ENCODE results near the gene SGMS1.

SGMS1 gene

DNA sequence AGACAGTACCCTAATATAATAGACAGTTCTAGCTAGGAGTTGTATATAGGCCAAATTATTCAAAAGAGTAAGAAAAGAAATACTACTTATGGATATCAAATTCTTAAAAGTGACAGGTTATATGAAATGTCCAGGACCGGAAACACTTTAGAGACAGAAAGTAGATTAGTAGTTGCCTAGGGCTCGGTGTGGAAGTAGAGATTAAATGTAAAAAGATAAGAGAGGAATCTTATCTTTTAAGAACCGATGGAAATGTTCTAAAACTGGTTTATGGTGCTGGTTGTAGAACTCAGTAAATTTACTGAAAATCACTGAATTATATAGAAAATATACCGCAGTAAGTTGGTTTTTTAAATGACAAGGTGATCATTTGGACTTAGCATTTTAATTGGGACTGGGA, 224.9 kb downstream of the SGMS1 start:
- H4K8ac ChIP-seq (ENCODE audit: low read depth, low read length): no peak overlapping the region
- H2BK15ac ChIP-seq (ENCODE audit: low read length): no peak overlapping the region
- no peak overlapping the region for H3K4me2 ChIP-seq (ENCODE audit: insufficient read depth, low read length, poor library complexity, severe bottlenecking)
- H3K79me1 ChIP-seq (ENCODE audit: low read depth, low read length): peaks cover 1% of the 10 kb centered on the region
- H2BK120ac ChIP-seq (ENCODE audit: low read depth, low read length): no peak overlapping the region
- H3K27ac ChIP-seq (replicated peaks; ENCODE audit: low read length): no peak overlapping the region
- no peak overlapping the region for H3K4ac ChIP-seq (ENCODE audit: low read length)
- no peak overlapping the region for H3K14ac ChIP-seq (ENCODE audit: low read length)
- no CpG with 5 or more reads among the region's 4 CpGs for WGBS, 2 donors (ENCODE audit: extremely low coverage in 2 of 2, insufficient read length in 2 of 2, insufficient replicate concordance in 1 of 2)
- no peak overlapping the region for H2AK5ac ChIP-seq (ENCODE audit: low read depth, low read length)
- no peak overlapping the region for H3K4me3 ChIP-seq (ENCODE audit: low read length in 2 of 2)
- no peak overlapping the region for H2AFZ ChIP-seq (ENCODE audit: low read length)
- no peaks in the 10 kb centered on the region for H3K9me3 ChIP-seq (replicated peaks in 1 of 2; ENCODE audit: control insufficient read depth in 2 of 2, insufficient read depth in 1 of 2, low read depth in 1 of 2, low read length in 2 of 2)
- H4K91ac ChIP-seq (ENCODE audit: low read depth, low read length, poor library complexity): no peak overlapping the region
- H3K36me3 ChIP-seq (replicated peaks in 1 of 2; ENCODE audit: control insufficient read depth in 2 of 2, insufficient read depth in 2 of 2, low read length in 2 of 2): no peaks in the 10 kb centered on the region
- no peaks in the 10 kb centered on the region for H3K4me1 ChIP-seq (ENCODE audit: control insufficient read depth in 2 of 2, insufficient read depth in 1 of 2, low read depth in 1 of 2, low read length in 2 of 2)
- no peak overlapping the region for H2BK12ac ChIP-seq (ENCODE audit: low read length)
- H3K27me3 ChIP-seq (ENCODE audit: control insufficient read depth in 3 of 3, insufficient read depth in 3 of 3, low read depth in 1 of 3, low read length in 3 of 3): no peaks in the 10 kb centered on the region
- no peak overlapping the region for H3K18ac ChIP-seq (ENCODE audit: low read length)
- H3K23ac ChIP-seq (ENCODE audit: low read depth, low read length, poor library complexity): no peak overlapping the region
- DNase-seq (ENCODE audit: low spot score): no peak
- H3K9ac ChIP-seq (ENCODE audit: low read depth, low read length, poor library complexity): no peak overlapping the region
- no peak overlapping the region for H2BK5ac ChIP-seq (ENCODE audit: low read length)

- Histone ChIP-seq H2AFZ (ENCODE audit: low read length) (no peak overlapping the region), H3K4me1 (ENCODE audit: control insufficient read depth in 2 of 2, insufficient read depth in 1 of 2, low read depth in 1 of 2, low read length in 2 of 2) (no peaks in the 10 kb centered on the region), H3K4ac (ENCODE audit: low read length) (no peak overlapping the region), H3K36me3 (replicated peaks in 1 of 2; ENCODE audit: control insufficient read depth in 2 of 2, insufficient read depth in 2 of 2, low read length in 2 of 2) (no peaks in the 10 kb centered on the region), H3K9ac (ENCODE audit: low read depth, low read length, poor library complexity) (no peak overlapping the region), H2BK15ac (ENCODE audit: low read length) (no peak overlapping the region), H4K8ac (ENCODE audit: low read depth, low read length) (no peak overlapping the region), H3K4me3 (ENCODE audit: low read length in 2 of 2) (no peak overlapping the region), H3K27me3 (ENCODE audit: control insufficient read depth in 3 of 3, insufficient read depth in 3 of 3, low read depth in 1 of 3, low read length in 3 of 3) (no peaks in the 10 kb centered on the region), H3K79me1 (ENCODE audit: low read depth, low read length) (peaks cover 1% of the 10 kb centered on the region), H2BK120ac (ENCODE audit: low read depth, low read length) (no peak overlapping the region), H2BK12ac (ENCODE audit: low read length) (no peak overlapping the region), H3K9me3 (replicated peaks in 1 of 2; ENCODE audit: control insufficient read depth in 2 of 2, insufficient read depth in 1 of 2, low read depth in 1 of 2, low read length in 2 of 2) (no peaks in the 10 kb centered on the region), H2AK5ac (ENCODE audit: low read depth, low read length) (no peak overlapping the region), H3K14ac (ENCODE audit: low read length) (no peak overlapping the region), H4K91ac (ENCODE audit: low read depth, low read length, poor library complexity) (no peak overlapping the region), H3K23ac (ENCODE audit: low read depth, low read length, poor library complexity) (no peak overlapping the region), H2BK5ac (ENCODE audit: low read length) (no peak overlapping the region), H3K18ac (ENCODE audit: low read length) (no peak overlapping the region), H3K4me2 (ENCODE audit: insufficient read depth, low read length, poor library complexity, severe bottlenecking) (no peak overlapping the region), H3K27ac (replicated peaks; ENCODE audit: low read length) (no peak overlapping the region)
- no peak for DNase-seq (ENCODE audit: low spot score)
- no CpG with 5 or more reads among the region's 2 CpGs for WGBS, 2 donors (ENCODE audit: extremely low coverage in 2 of 2, insufficient read length in 2 of 2, insufficient replicate concordance in 1 of 2)
Observed at GRCh38 chr10:50398381-50398780, 225.4 kb downstream of the SGMS1 start.

GRCh38 chr10:50397312-50398140, 226.2 kb downstream of the SGMS1 start:
- WGBS, 2 donors (ENCODE audit: extremely low coverage in 2 of 2, insufficient read length in 2 of 2, insufficient replicate concordance in 1 of 2): no CpG with 5 or more reads among the region's 8 CpGs

DNA sequence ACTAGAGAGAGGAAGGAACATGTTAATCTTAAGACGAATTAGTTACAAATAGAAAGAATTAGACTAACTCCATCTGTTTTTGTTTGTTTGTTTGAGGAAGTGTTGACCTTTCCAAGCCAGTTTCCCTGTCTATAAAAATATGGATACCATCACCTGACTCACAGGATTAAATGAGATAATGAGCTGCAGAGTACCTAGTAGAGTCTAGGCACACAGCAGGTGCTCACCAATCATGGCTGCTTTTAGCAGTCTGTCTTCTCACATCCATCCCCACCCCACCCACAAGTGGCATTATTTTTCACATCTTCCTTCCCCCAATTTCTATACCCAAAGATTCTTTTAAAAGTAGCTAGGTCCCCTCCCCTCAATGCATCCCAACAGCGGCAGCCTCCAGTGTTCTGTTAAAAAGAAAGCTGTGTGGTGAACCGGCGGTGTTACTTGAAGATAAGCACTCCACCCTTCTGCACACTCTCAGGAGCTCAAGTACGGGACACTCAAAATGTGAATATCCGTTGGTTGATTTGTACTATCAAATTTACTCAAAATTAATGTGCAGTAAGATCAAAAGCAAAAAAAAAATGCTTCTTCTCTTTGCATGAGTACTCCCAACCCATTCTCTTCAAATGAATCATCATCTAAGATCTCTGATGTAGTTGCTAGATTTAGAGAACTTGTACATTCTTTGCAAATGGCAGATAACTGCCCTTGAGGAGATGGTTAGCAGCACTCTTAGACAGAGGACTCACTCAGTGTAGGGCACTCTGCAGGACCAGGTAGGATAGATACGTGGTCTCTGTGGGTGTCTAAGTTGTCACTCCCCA, 227.1 kb downstream of the SGMS1 start:
- Histone ChIP-seq H4K8ac (ENCODE audit: low read depth, low read length) (no peak overlapping the region), H4K91ac (ENCODE audit: low read depth, low read length, poor library complexity) (no peak overlapping the region), H3K27me3 (ENCODE audit: control insufficient read depth in 3 of 3, insufficient read depth in 3 of 3, low read depth in 1 of 3, low read length in 3 of 3) (no peaks in the 10 kb centered on the region), H3K4me2 (ENCODE audit: insufficient read depth, low read length, poor library complexity, severe bottlenecking) (no peak overlapping the region), H3K4me3 (ENCODE audit: low read length in 2 of 2) (no peak overlapping the region), H3K9ac (ENCODE audit: low read depth, low read length, poor library complexity) (no peak overlapping the region), H2BK5ac (ENCODE audit: low read length) (no peak overlapping the region), H2AFZ (ENCODE audit: low read length) (no peak overlapping the region), H3K79me1 (ENCODE audit: low read depth, low read length) (peaks cover 1% of the 10 kb centered on the region), H3K9me3 (replicated peaks in 1 of 2; ENCODE audit: control insufficient read depth in 2 of 2, insufficient read depth in 1 of 2, low read depth in 1 of 2, low read length in 2 of 2) (no peaks in the 10 kb centered on the region), H2BK120ac (ENCODE audit: low read depth, low read length) (no peak overlapping the region), H3K4ac (ENCODE audit: low read length) (no peak overlapping the region), H3K4me1 (ENCODE audit: control insufficient read depth in 2 of 2, insufficient read depth in 1 of 2, low read depth in 1 of 2, low read length in 2 of 2) (no peaks in the 10 kb centered on the region), H3K18ac (ENCODE audit: low read length) (no peak overlapping the region), H3K27ac (replicated peaks; ENCODE audit: low read length) (no peak overlapping the region), H2BK15ac (ENCODE audit: low read length) (no peak overlapping the region), H3K36me3 (replicated peaks in 1 of 2; ENCODE audit: control insufficient read depth in 2 of 2, insufficient read depth in 2 of 2, low read length in 2 of 2) (peaks cover 0 to 2% of the 10 kb centered on the region in 2 donors), H3K23ac (ENCODE audit: low read depth, low read length, poor library complexity) (no peak overlapping the region), H2AK5ac (ENCODE audit: low read depth, low read length) (no peak overlapping the region), H3K14ac (ENCODE audit: low read length) (no peak overlapping the region), H2BK12ac (ENCODE audit: low read length) (no peak overlapping the region)
- no peak for DNase-seq (ENCODE audit: low spot score)
- no CpG with 5 or more reads among the region's 7 CpGs for WGBS, 2 donors (ENCODE audit: extremely low coverage in 2 of 2, insufficient read length in 2 of 2, insufficient replicate concordance in 1 of 2)

More at GRCh38 chr10:50397312-50398140, 226.2 kb downstream of the SGMS1 start:
- H3K4ac ChIP-seq (ENCODE audit: low read length): no peak overlapping the region
- no peak overlapping the region for H3K18ac ChIP-seq (ENCODE audit: low read length)
- no peaks in the 10 kb centered on the region for H3K4me1 ChIP-seq (ENCODE audit: control insufficient read depth in 2 of 2, insufficient read depth in 1 of 2, low read depth in 1 of 2, low read length in 2 of 2)
- H3K27me3 ChIP-seq (ENCODE audit: control insufficient read depth in 3 of 3, insufficient read depth in 3 of 3, low read depth in 1 of 3, low read length in 3 of 3): no peaks in the 10 kb centered on the region
- H3K9ac ChIP-seq (ENCODE audit: low read depth, low read length, poor library complexity): no peak overlapping the region
- H4K91ac ChIP-seq (ENCODE audit: low read depth, low read length, poor library complexity): no peak overlapping the region
- H3K23ac ChIP-seq (ENCODE audit: low read depth, low read length, poor library complexity): no peak overlapping the region
- no peak overlapping the region for H3K4me2 ChIP-seq (ENCODE audit: insufficient read depth, low read length, poor library complexity, severe bottlenecking)
- H2BK5ac ChIP-seq (ENCODE audit: low read length): no peak overlapping the region
- H3K4me3 ChIP-seq (ENCODE audit: low read length in 2 of 2): no peak overlapping the region
- H3K36me3 ChIP-seq (replicated peaks in 1 of 2; ENCODE audit: control insufficient read depth in 2 of 2, insufficient read depth in 2 of 2, low read length in 2 of 2): no peaks in the 10 kb centered on the region
- H2AK5ac ChIP-seq (ENCODE audit: low read depth, low read length): no peak overlapping the region
- no peak overlapping the region for H4K8ac ChIP-seq (ENCODE audit: low read depth, low read length)
- H2BK120ac ChIP-seq (ENCODE audit: low read depth, low read length): no peak overlapping the region
- no peak overlapping the region for H2BK12ac ChIP-seq (ENCODE audit: low read length)
- DNase-seq (ENCODE audit: low spot score): no peak
- H3K79me1 ChIP-seq (ENCODE audit: low read depth, low read length): peaks cover 1% of the 10 kb centered on the region
- H3K9me3 ChIP-seq (replicated peaks in 1 of 2; ENCODE audit: control insufficient read depth in 2 of 2, insufficient read depth in 1 of 2, low read depth in 1 of 2, low read length in 2 of 2): no peaks in the 10 kb centered on the region
- no peak overlapping the region for H3K27ac ChIP-seq (replicated peaks; ENCODE audit: low read length)
- no peak overlapping the region for H2AFZ ChIP-seq (ENCODE audit: low read length)
- H2BK15ac ChIP-seq (ENCODE audit: low read length): no peak overlapping the region
- H3K14ac ChIP-seq (ENCODE audit: low read length): no peak overlapping the region
